ENCODE measurements around the gene GLI2. TPM values are rescaled to one million over a fixed set of nuclear protein-coding genes. Genes with fewer than 3 reads are reported as not detected.

The GLI2 gene
- total RNA-seq, 1 donor from 2014 or later, result 4.8 TPM

- no peak overlapping the region for H3K4me3 ChIP-seq (ENCODE audit: low read depth, low read length)
- DNase-seq (ENCODE audit: low read depth), result no peak
- H3K27me3 ChIP-seq (ENCODE audit: control insufficient read depth, insufficient read depth, low read length), result peaks cover 2% of the 10 kb centered on the region
- TF ChIP-seq CTCF (IDR thresholded peaks at IDR 0.05; ENCODE audit: insufficient read depth, low read length, poor library complexity, severe bottlenecking), result no peak
- H3K36me3 ChIP-seq (ENCODE audit: control insufficient read depth, insufficient read depth, low read length), result no peaks in the 10 kb centered on the region
These were observed 3.9 kb downstream of the GLI2 start for GRCh38 chr2:120739438-120740090.

GRCh38 chr2:120740375-120740764 lies 4.7 kb downstream of the GLI2 start:
- Histone ChIP-seq H3K27me3 (ENCODE audit: control insufficient read depth, insufficient read depth, low read length) (no peaks in the 10 kb centered on the region), H3K36me3 (ENCODE audit: control insufficient read depth, insufficient read depth, low read length) (no peaks in the 10 kb centered on the region), H3K4me3 (ENCODE audit: low read depth, low read length) (no peak overlapping the region)
- no peak for TF ChIP-seq CTCF (IDR thresholded peaks at IDR 0.05; ENCODE audit: insufficient read depth, low read length, poor library complexity, severe bottlenecking)
- no peak for DNase-seq (ENCODE audit: low read depth)

- DNase-seq (ENCODE audit: low read depth), result no peak
- no peak for TF ChIP-seq CTCF (IDR thresholded peaks at IDR 0.05; ENCODE audit: insufficient read depth, low read length, poor library complexity, severe bottlenecking)
- Histone ChIP-seq H3K27me3 (ENCODE audit: control insufficient read depth, insufficient read depth, low read length) (no peaks in the 10 kb centered on the region), H3K4me3 (ENCODE audit: low read depth, low read length) (peak overlapping the region; percentile 38), H3K36me3 (ENCODE audit: control insufficient read depth, insufficient read depth, low read length) (no peaks in the 10 kb centered on the region)
These were observed 5.3 kb downstream of the GLI2 start for GRCh38 chr2:120740765-120741524.

GRCh38 chr2:120741571-120742561 lies 6.2 kb downstream of the GLI2 start:
- no peak for TF ChIP-seq CTCF (IDR thresholded peaks at IDR 0.05; ENCODE audit: insufficient read depth, low read length, poor library complexity, severe bottlenecking)
- peak overlapping the region; percentile 38 for H3K4me3 ChIP-seq (ENCODE audit: low read depth, low read length)
- DNase-seq (ENCODE audit: low read depth), result no peak
- H3K27me3 ChIP-seq (ENCODE audit: control insufficient read depth, insufficient read depth, low read length), result no peaks in the 10 kb centered on the region
- H3K36me3 ChIP-seq (ENCODE audit: control insufficient read depth, insufficient read depth, low read length), result no peaks in the 10 kb centered on the region

DNA sequence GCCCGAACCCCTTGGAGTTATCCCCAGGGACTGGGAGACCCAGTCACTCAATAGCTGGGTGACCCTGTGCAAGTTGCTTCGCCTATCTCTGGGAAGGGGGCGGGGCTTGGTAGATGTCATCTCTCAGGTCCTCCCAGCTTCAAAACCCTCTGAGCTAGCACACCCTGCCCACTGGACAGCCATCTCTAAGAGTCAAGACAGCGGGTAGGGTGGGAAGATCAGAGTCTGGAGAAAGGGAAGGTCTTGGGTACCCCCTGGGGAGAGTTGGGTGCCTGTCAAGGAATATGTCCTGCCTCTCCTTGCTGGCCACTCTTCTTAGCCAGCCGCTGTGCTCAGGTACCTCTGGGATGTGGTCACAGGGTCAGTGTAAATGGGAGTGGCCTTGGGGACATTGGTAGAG lies 8.0 kb downstream of the GLI2 start:
- no peak for TF ChIP-seq CTCF (IDR thresholded peaks at IDR 0.05; ENCODE audit: insufficient read depth, low read length, poor library complexity, severe bottlenecking)
- DNase-seq (ENCODE audit: low read depth), result no peak
- H3K4me3 ChIP-seq (ENCODE audit: low read depth, low read length), result no peak overlapping the region
- no peaks in the 10 kb centered on the region for H3K27me3 ChIP-seq (ENCODE audit: control insufficient read depth, insufficient read depth, low read length)
- H3K36me3 ChIP-seq (ENCODE audit: control insufficient read depth, insufficient read depth, low read length), result no peaks in the 10 kb centered on the region
